GM13976 (cell line): Measurements from ENCODE around the gene UBTF.

ENCODE experiments used
- DNase-seq: peaks from one replicate; pipeline ENCODE4 v3.0.0; 2012; ENCODE audit warnings: low spot score
- CTCF ChIP-seq: IDR thresholded peaks from 2 replicates; pipeline ENCODE4 v1.5.1; 2012; ENCODE audit warnings: borderline replicate concordance, mild to moderate bottlenecking; ENCODE audit not compliant: insufficient read depth; ENCODE audit errors: extremely low read depth, missing control alignments, control extremely low read depth
- in situ Hi-C: fragments of 300-500 bp; cut with MboI; formaldehyde crosslinking; loops from one replicate; pipeline ENCODE4 v1.12.0; 2022; ENCODE audit warnings: low sequenced_read_pairs, mixed read lengths, inconsistent platforms; ENCODE audit not compliant: unreplicated experiment

Gene UBTF

GRCh38 chr17:44254361-44255095, 35.1 kb upstream of the UBTF start:
- TF ChIP-seq CTCF: no peak
- in situ Hi-C loops: no loop called here
- no peak for DNase-seq

- in situ Hi-C loops: no loop called here
- DNase-seq: no peak
- TF ChIP-seq CTCF: no peak
Observed at GRCh38 chr17:44253006-44253405, 33.5 kb upstream of the UBTF start.

GRCh38 chr17:44251062-44251461, 31.6 kb upstream of the UBTF start:
- no peak for DNase-seq
- TF ChIP-seq CTCF: no peak
- in situ Hi-C loops: no loop called here

GRCh38 chr17:44249501-44250246, 30.2 kb upstream of the UBTF start:
- no peak for TF ChIP-seq CTCF
- DNase-seq: no peak
- in situ Hi-C loops: no loop called here

- TF ChIP-seq CTCF: no peak
- DNase-seq: no peak
- in situ Hi-C loops: no loop called here
Observed at GRCh38 chr17:44247876-44248736, 28.6 kb upstream of the UBTF start.

GRCh38 chr17:44247440-44247841, 28.0 kb upstream of the UBTF start:
- TF ChIP-seq CTCF: no peak
- DNase-seq: no peak
- in situ Hi-C loops: no loop called here
